HCT116 (cell line): ENCODE results near the gene CCDC92. TPM values are rescaled to one million over a fixed set of nuclear protein-coding genes. Genes with fewer than 3 reads are reported as not detected.

Experiments
- ATAC-seq: fragments of 200-7000 bp; cut with Tn5 transposase; 2 replicates; pipeline ENCODE4 v1.9.1; 2020; ENCODE audit warnings: mild to moderate bottlenecking, moderate library complexity
- BruUV-seq: library from RNA; stranded (reverse); fragments of 400-500 nt; replicated peaks from 2 replicates; lab custom pipeline; 2021; lab: Mats Ljungman, UMichigan
- CTCF ChIA-PET: fragments of 300-600 bp; sonication (Branson Sonifier 250); formaldehyde crosslinking; loops from one replicate; lab custom pipeline; 2021; ENCODE audit warnings: antibody characterized with exemption; lab: Charles Lee
- POLR2A ChIA-PET: fragments of 300-600, 350-600 bp; sonication (Branson Sonifier 250); formaldehyde crosslinking; loops from one replicate; lab custom pipeline; 2021; ENCODE audit warnings: antibody characterized with exemption; lab: Charles Lee
- RAD21 ChIA-PET, 2 experiments: fragments of 300-600 bp; sonication (Branson Sonifier 250); formaldehyde crosslinking; loops; one replicate each; lab custom pipeline; 2023; ENCODE audit warnings: low total read pairs in 2 of 2; ENCODE audit not compliant: uncharacterized antibody in 2 of 2, unreplicated experiment in 2 of 2, low non-redundant PET in 1 of 2; lab: Charles Lee
- DNase-seq: peaks from one replicate; pipeline ENCODE4 v3.0.0-alpha.2; 2010; ENCODE audit warnings: low read depth, low spot score
- H2AFZ ChIP-seq: fragments of 200-600 bp; shearing (Covaris generic), sonication (generic); 2 replicates; pipeline ENCODE4 v1.6.1; 2017; ENCODE audit warnings: low read depth, mixed run types, mixed read lengths, antibody characterized with exemption, low read length; ENCODE audit not compliant: poor library complexity, severe bottlenecking
- H3K27ac ChIP-seq: 2 replicates; pipeline ENCODE4 v1.5.1; 2012; ENCODE audit warnings: low read depth, low read length
- H3K27me3 ChIP-seq: fragments of 200-600 bp; sonication (generic); 2 replicates; pipeline ENCODE4 v1.6.1; 2016; ENCODE audit warnings: mixed run types, low read length, mixed read lengths; ENCODE audit not compliant: insufficient read depth
- H3K36me3 ChIP-seq, 2 experiments: fragments of 200-500 bp in 1 of 2; fragments of 200-600 bp in 1 of 2; sonication (Bioruptor generic) in 1 of 2; sonication (generic) in 1 of 2; 2 replicates each; pipeline versions ENCODE4 v1.5.1 to v1.6.1; 2014 to 2016; ENCODE audit warnings: low read length in 2 of 2, inconsistent platforms in 1 of 2, mixed read lengths in 1 of 2, mixed run types in 1 of 2; ENCODE audit not compliant: insufficient read depth in 2 of 2, control insufficient read depth in 1 of 2
- H3K4me1 ChIP-seq, 2 experiments: fragments of 200-600 bp in 1 of 2; sonication (generic) in 1 of 2; 2 replicates each; pipeline versions ENCODE4 v1.5.1 to v1.6.1; 2012 to 2017; ENCODE audit warnings: low read length in 2 of 2, inconsistent platforms in 1 of 2, mild to moderate bottlenecking in 1 of 2, mixed read lengths in 1 of 2, mixed run types in 1 of 2, moderate library complexity in 1 of 2; ENCODE audit not compliant: insufficient read depth in 2 of 2, control insufficient read depth in 1 of 2
- H3K4me2 ChIP-seq: fragments of 200-600 bp; sonication (generic); 2 replicates; pipeline ENCODE4 v1.6.1; 2017; ENCODE audit warnings: mixed run types, low read length, mixed read lengths
- H3K4me3 ChIP-seq, 2 experiments: fragments of 200-600 bp in 1 of 2; sonication (generic) in 1 of 2; replicated peaks in 1 of 2; 2 replicates each; pipeline ENCODE4 v1.5.1; 2011 to 2016; ENCODE audit warnings: low read length in 2 of 2, control low read depth in 1 of 2, low read depth in 1 of 2, mild to moderate bottlenecking in 1 of 2, mixed read lengths in 1 of 2, mixed run types in 1 of 2
- H3K79me2 ChIP-seq: fragments of 200-600 bp; sonication (generic); 2 replicates; pipeline ENCODE4 v1.6.1; 2017; ENCODE audit warnings: mild to moderate bottlenecking, mixed run types, low read length, moderate library complexity, mixed read lengths; ENCODE audit not compliant: insufficient read depth
- H3K9ac ChIP-seq: fragments of 200-600 bp; sonication (generic); 2 replicates; pipeline ENCODE4 v1.6.1; 2016; ENCODE audit warnings: low read length, mixed read lengths
- H3K9me2 ChIP-seq: fragments of 200-600 bp; sonication (generic), shearing (Covaris generic); 2 replicates; pipeline ENCODE4 v1.6.1; 2017; ENCODE audit warnings: mixed run types, mild to moderate bottlenecking, moderate library complexity; ENCODE audit not compliant: insufficient read depth
- H3K9me3 ChIP-seq, 2 experiments: fragments of 200-500 bp in 1 of 2; fragments of 200-600 bp in 1 of 2; sonication (Bioruptor generic) in 1 of 2; sonication (generic) in 1 of 2; 2 replicates each; pipeline ENCODE4 v1.6.1; 2014 to 2017; ENCODE audit warnings: low read length in 2 of 2, mixed read lengths in 2 of 2, inconsistent platforms in 1 of 2, low read depth in 1 of 2, mild to moderate bottlenecking in 1 of 2, mixed run types in 1 of 2, moderate library complexity in 1 of 2; ENCODE audit not compliant: control insufficient read depth in 1 of 2, insufficient read depth in 1 of 2
- H4K20me1 ChIP-seq: fragments of 200-600 bp; sonication (generic), shearing (Covaris generic); 2 replicates; pipeline ENCODE4 v1.6.1; 2017; ENCODE audit warnings: mixed run types, mild to moderate bottlenecking, moderate library complexity; ENCODE audit not compliant: insufficient read depth
- CBX3 ChIP-seq: IDR thresholded peaks from 2 replicates; pipeline ENCODE4 v1.6.1; 2012; ENCODE audit warnings: low read depth
- EGR1 ChIP-seq: IDR thresholded peaks from 2 replicates; pipeline ENCODE4 v1.6.1; 2012; ENCODE audit warnings: low read depth
- EZH2 ChIP-seq: fragments of 200-600 bp; sonication (generic); IDR thresholded peaks from 2 replicates; pipeline ENCODE4 v1.6.1; 2017; ENCODE audit warnings: antibody characterized with exemption, mixed run types
- POLR2A ChIP-seq: IDR thresholded peaks from 2 replicates; pipeline ENCODE4 v1.7.0; 2011; ENCODE audit warnings: borderline replicate concordance; ENCODE audit not compliant: insufficient read depth, insufficient read length; ENCODE audit errors: extremely low read depth
- POLR2AphosphoS5 ChIP-seq: IDR thresholded peaks from 2 replicates; pipeline ENCODE4 v1.6.1; 2011; ENCODE audit warnings: mild to moderate bottlenecking, low read depth, low read length, moderate library complexity
- RAD21 ChIP-seq: IDR thresholded peaks from 2 replicates; pipeline ENCODE4 v1.6.1; 2012; ENCODE audit warnings: low read depth, mild to moderate bottlenecking
- SRF ChIP-seq: IDR thresholded peaks from 2 replicates; pipeline ENCODE4 v1.6.1; 2012; ENCODE audit warnings: low read depth
- TCF7L2 ChIP-seq: IDR thresholded peaks from 2 replicates; pipeline ENCODE4 v1.7.0; 2011; ENCODE audit warnings: borderline replicate concordance, inconsistent platforms; ENCODE audit not compliant: insufficient read depth, insufficient read length; ENCODE audit errors: extremely low read depth
- ZNF274 ChIP-seq: fragments of 200-500 bp; sonication (Bioruptor generic); IDR thresholded peaks from 2 replicates; pipeline ENCODE4 v1.6.1; 2014; ENCODE audit warnings: mild to moderate bottlenecking, low read depth, low read length, inconsistent platforms
- intact Hi-C: fragments of 100-400 bp; cut with micrococcal nuclease; formaldehyde crosslinking; loops from 2 replicates; pipeline ENCODE4 v1.10.0; 2022
- total RNA-seq: library from RNA; stranded (reverse); gene quantifications from one replicate; pipeline ENCODE4 v1.2.1, GENCODE V29; 2021; ENCODE audit not compliant: unreplicated experiment
- TF ChIP-seq, protein P1 (sequence below): IDR thresholded peaks from 2 replicates; pipeline ENCODE4 v1.6.1; 2012; ENCODE audit warnings: low read depth
- TF ChIP-seq, protein P2 (sequence below): IDR thresholded peaks from 2 replicates; pipeline ENCODE4 v1.6.1; 2011; ENCODE audit warnings: mild to moderate bottlenecking, low read length, moderate library complexity; ENCODE audit not compliant: insufficient replicate concordance; ENCODE audit errors: extremely low read depth
- TF ChIP-seq, protein P3 (sequence below): IDR thresholded peaks from 2 replicates; pipeline ENCODE4 v1.6.1; 2012

CCDC92 gene
- total RNA-seq, 1 experiment from 2014 or later: 9.7 TPM

DNA sequence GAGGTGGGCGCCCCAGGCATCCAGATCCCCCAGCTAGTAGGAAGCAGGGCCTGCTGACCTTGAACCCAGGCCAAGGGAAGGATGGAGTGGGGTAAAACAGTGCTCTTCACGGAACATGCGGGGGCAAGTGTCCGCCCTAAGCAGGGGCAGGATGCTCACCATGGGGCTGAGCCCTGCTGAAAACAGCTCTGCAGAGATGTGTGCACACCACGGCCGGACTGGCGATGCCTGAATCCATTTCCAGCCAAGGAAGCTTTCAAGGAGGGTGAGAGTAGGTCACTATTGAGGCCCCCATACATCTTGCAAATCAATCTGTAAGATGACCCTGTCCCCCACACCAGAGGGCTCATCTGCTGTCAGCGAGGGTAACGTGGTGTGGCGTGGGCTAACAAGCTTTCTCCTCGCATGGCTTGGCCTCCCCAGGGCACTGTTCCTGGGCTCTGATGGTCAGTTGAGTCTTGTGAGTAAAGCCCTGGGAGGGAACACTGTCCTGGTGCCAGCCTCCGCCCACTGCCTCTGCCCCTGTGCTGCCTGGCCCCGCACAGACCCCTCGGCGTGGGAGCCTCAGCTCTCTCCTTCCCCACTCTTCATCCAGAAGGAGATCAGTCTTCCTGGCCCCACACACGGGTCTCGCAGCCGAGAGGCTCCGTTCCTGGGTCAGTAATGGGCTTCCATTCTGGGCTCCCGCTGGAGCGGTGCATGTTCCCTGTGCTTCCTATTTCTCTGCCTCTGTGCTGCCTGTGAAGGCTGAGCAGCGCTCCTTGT is 69.1 kb downstream of the CCDC92 start:
- Histone ChIP-seq H4K20me1 (no peaks in the 10 kb centered on the region), H3K4me2 (no peak overlapping the region), H3K9me2 (no peaks in the 10 kb centered on the region), H3K9ac (no peak overlapping the region), H2AFZ (no peak overlapping the region), H3K4me3 (no peak overlapping the region), H3K9me3 (no peaks in the 10 kb centered on the region), H3K27ac (no peak overlapping the region), H3K36me3 (no peaks in the 10 kb centered on the region), H3K27me3 (no peaks in the 10 kb centered on the region), H3K79me2 (no peaks in the 10 kb centered on the region), H3K4me1 (peaks cover 20 to 35% of the 10 kb centered on the region in 2 experiments)
- TF ChIP-seq, protein P1, sequence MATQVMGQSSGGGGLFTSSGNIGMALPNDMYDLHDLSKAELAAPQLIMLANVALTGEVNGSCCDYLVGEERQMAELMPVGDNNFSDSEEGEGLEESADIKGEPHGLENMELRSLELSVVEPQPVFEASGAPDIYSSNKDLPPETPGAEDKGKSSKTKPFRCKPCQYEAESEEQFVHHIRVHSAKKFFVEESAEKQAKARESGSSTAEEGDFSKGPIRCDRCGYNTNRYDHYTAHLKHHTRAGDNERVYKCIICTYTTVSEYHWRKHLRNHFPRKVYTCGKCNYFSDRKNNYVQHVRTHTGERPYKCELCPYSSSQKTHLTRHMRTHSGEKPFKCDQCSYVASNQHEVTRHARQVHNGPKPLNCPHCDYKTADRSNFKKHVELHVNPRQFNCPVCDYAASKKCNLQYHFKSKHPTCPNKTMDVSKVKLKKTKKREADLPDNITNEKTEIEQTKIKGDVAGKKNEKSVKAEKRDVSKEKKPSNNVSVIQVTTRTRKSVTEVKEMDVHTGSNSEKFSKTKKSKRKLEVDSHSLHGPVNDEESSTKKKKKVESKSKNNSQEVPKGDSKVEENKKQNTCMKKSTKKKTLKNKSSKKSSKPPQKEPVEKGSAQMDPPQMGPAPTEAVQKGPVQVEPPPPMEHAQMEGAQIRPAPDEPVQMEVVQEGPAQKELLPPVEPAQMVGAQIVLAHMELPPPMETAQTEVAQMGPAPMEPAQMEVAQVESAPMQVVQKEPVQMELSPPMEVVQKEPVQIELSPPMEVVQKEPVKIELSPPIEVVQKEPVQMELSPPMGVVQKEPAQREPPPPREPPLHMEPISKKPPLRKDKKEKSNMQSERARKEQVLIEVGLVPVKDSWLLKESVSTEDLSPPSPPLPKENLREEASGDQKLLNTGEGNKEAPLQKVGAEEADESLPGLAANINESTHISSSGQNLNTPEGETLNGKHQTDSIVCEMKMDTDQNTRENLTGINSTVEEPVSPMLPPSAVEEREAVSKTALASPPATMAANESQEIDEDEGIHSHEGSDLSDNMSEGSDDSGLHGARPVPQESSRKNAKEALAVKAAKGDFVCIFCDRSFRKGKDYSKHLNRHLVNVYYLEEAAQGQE: no peak
- TF ChIP-seq POLR2A (no peak), EZH2 (no peak), RAD21 (no peak), ZNF274 (no peak), EGR1 (no peak), CBX3 (no peak), TCF7L2 (no peak), POLR2AphosphoS5 (no peak), SRF (no peak)
- TF ChIP-seq, protein P2, sequence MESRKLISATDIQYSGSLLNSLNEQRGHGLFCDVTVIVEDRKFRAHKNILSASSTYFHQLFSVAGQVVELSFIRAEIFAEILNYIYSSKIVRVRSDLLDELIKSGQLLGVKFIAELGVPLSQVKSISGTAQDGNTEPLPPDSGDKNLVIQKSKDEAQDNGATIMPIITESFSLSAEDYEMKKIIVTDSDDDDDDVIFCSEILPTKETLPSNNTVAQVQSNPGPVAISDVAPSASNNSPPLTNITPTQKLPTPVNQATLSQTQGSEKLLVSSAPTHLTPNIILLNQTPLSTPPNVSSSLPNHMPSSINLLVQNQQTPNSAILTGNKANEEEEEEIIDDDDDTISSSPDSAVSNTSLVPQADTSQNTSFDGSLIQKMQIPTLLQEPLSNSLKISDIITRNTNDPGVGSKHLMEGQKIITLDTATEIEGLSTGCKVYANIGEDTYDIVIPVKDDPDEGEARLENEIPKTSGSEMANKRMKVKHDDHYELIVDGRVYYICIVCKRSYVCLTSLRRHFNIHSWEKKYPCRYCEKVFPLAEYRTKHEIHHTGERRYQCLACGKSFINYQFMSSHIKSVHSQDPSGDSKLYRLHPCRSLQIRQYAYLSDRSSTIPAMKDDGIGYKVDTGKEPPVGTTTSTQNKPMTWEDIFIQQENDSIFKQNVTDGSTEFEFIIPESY: no peak
- TF ChIP-seq, protein P3, sequence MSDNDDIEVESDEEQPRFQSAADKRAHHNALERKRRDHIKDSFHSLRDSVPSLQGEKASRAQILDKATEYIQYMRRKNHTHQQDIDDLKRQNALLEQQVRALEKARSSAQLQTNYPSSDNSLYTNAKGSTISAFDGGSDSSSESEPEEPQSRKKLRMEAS: no peak
- ATAC-seq (no peak), DNase-seq (no peak)
- RAD21 ChIA-PET: no interaction called here
- CTCF ChIA-PET: interaction anchor here (1.5 kb wide), 1 partner anchor 80 kb away, joined by 4 read pairs; no protein-coding TSS in a partner anchor
- BruUV-seq: no TSS peak
- POLR2A ChIA-PET: no interaction called here
- intact Hi-C loops: no loop called here
